Measurements from ENCODE around the gene SHFL. TPM values are rescaled to one million over a fixed set of nuclear protein-coding genes. Genes with fewer than 3 reads are reported as not detected.
A peak's percentile ranks its signal among the peaks of the same experiment; 100 is the strongest.

Gene SHFL
- total RNA-seq, 1 experiment from 2014 or later, result 21.1 TPM

DNA sequence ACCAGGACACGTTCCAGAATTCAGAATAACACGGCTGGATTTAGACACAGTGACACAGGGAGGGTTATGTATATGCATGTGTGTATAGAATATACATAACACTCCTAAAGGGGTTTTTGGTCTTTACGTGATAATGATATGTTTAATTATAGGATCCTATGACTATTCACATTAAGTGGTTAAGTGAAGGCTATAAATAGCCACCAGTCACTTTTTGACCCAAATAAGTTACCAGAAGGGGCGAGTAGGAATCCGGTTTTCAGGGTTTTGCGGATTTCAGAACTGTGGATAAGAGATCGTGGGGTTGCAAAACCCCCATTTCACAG, 9.5 kb downstream of the SHFL start:
- no CpG with 5 or more reads among the region's 7 CpGs for WGBS (ENCODE audit: extremely low coverage, insufficient read length, low lambda C conversion rate)
- no peak overlapping the region for H2BK20ac ChIP-seq (ENCODE audit: low read depth, low read length, poor library complexity, severe bottlenecking)
- DNase-seq, result no peak
- peaks cover 58% of the 10 kb centered on the region for H3K27me3 Mint-ChIP-seq (ENCODE audit: low read depth)
- H3K36me3 Mint-ChIP-seq (ENCODE audit: insufficient read depth in 1 of 3, low read depth in 3 of 3), result peaks cover 1 to 16% (median 7%) of the 10 kb centered on the region in 3 experiments; a peak in 5 of 7 replicates
- H3K27me3 ChIP-seq (ENCODE audit: insufficient read depth, low read length), result peaks cover 3% of the 10 kb centered on the region
- no peak overlapping the region for H2BK120ac ChIP-seq (ENCODE audit: low read depth, low read length, poor library complexity, severe bottlenecking)
- no peak overlapping the region for H3K27ac ChIP-seq (ENCODE audit: insufficient read length, low read depth, low read length)
- H2BK15ac ChIP-seq (ENCODE audit: low read depth, low read length), result no peak overlapping the region
- H3K27ac Mint-ChIP-seq, result no peak overlapping the region
- TF ChIP-seq, protein P1, sequence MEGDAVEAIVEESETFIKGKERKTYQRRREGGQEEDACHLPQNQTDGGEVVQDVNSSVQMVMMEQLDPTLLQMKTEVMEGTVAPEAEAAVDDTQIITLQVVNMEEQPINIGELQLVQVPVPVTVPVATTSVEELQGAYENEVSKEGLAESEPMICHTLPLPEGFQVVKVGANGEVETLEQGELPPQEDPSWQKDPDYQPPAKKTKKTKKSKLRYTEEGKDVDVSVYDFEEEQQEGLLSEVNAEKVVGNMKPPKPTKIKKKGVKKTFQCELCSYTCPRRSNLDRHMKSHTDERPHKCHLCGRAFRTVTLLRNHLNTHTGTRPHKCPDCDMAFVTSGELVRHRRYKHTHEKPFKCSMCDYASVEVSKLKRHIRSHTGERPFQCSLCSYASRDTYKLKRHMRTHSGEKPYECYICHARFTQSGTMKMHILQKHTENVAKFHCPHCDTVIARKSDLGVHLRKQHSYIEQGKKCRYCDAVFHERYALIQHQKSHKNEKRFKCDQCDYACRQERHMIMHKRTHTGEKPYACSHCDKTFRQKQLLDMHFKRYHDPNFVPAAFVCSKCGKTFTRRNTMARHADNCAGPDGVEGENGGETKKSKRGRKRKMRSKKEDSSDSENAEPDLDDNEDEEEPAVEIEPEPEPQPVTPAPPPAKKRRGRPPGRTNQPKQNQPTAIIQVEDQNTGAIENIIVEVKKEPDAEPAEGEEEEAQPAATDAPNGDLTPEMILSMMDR (conservative IDR thresholded peaks at IDR 0.05), result no peak
- H4K8ac ChIP-seq (replicated peaks; ENCODE audit: insufficient read length, low read depth, low read length), result no peak overlapping the region
- H3K56ac ChIP-seq (ENCODE audit: insufficient read length, low read depth, low read length), result no peak overlapping the region
- H3K79me1 ChIP-seq (ENCODE audit: insufficient read depth, low read depth, low read length, poor library complexity, severe bottlenecking), result no peaks in the 10 kb centered on the region
- H3K4ac ChIP-seq (ENCODE audit: low read depth, low read length), result no peak overlapping the region
- peaks cover 0 to 3% of the 10 kb centered on the region in 2 experiments; a peak in 2 of 5 replicates for H3K9me3 Mint-ChIP-seq
- no peak overlapping the region for H3T11ph ChIP-seq (ENCODE audit: low read length)
- no peak overlapping the region for H3K14ac ChIP-seq (ENCODE audit: insufficient read depth, low read length)
- no peak overlapping the region for H4K91ac ChIP-seq (ENCODE audit: insufficient read length, low read depth, low read length)
- H4K20me1 ChIP-seq (ENCODE audit: control insufficient read depth, insufficient read depth, insufficient read length), result no peaks in the 10 kb centered on the region
- H3K4me2 ChIP-seq (ENCODE audit: insufficient read depth, insufficient read length, low read length), result no peak overlapping the region
- no peak overlapping the region for H2AFZ ChIP-seq (ENCODE audit: low read length)
- peak overlapping the region in 1 of 2 experiments; percentile 57; a peak in 3 of 5 replicates for H3K4me3 Mint-ChIP-seq
- H3K9ac ChIP-seq (ENCODE audit: extremely low read depth, insufficient read length, low read length), result no peak overlapping the region
- H3K23me2 ChIP-seq (ENCODE audit: insufficient read length, low read depth, low read length, poor library complexity, severe bottlenecking), result peaks cover 3% of the 10 kb centered on the region
- no peak overlapping the region for H2BK12ac ChIP-seq (ENCODE audit: insufficient read length, low read depth, low read length)
- no peak overlapping the region for H2AK5ac ChIP-seq (ENCODE audit: insufficient read length, low read length)
- H3K9me3 ChIP-seq (ENCODE audit: control insufficient read depth, low read depth, low read length), result no peaks in the 10 kb centered on the region
- H4K5ac ChIP-seq (ENCODE audit: insufficient read length, low read depth, low read length), result no peak overlapping the region
- no peak overlapping the region for H3K18ac ChIP-seq (ENCODE audit: insufficient read length, low read depth, low read length)
- H3K4me1 Mint-ChIP-seq, result peaks cover 3% of the 10 kb centered on the region in 2 experiments; a peak in 3 of 4 replicates
- H3K4me1 ChIP-seq (ENCODE audit: insufficient read depth, low read length), result no peaks in the 10 kb centered on the region
- no peak overlapping the region for H3K23ac ChIP-seq (ENCODE audit: insufficient read length, low read depth, low read length)
- no peaks in the 10 kb centered on the region for H3K79me2 ChIP-seq (ENCODE audit: insufficient read depth, low read length)
- H2BK5ac ChIP-seq (ENCODE audit: insufficient read length, low read length), result no peak overlapping the region

All from H9 (cell line).